ENCODE measurements around the gene ALPI. TPM values are rescaled to one million over a fixed set of nuclear protein-coding genes. Genes with fewer than 3 reads are reported as not detected.

The ALPI gene
- total and polyA plus RNA-seq, 10 of the 15 experiments (the other 5 are each of a cell fraction or from before 2014, with no cell fraction given): not detected

DNA sequence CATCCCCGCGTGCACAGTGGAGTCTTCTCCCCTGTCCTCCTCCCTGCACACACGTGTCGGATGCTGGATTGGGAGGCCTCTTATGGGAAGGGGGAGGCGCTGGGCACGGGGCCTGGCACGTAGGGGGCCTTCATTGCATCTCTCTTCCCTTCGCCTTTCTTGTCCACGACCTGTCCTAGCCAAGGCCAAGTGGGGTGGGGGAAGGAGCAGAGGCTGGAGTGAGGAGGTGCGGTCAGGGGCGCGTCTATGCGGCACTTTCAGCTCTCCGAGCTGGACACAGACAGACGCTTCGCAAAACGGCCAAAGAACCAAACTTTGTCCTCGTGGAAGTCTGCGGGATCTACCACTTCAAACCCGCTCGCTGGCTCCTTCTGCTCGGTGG is 35.9 kb upstream of the ALPI start:
- SMC1A ChIA-PET (ENCODE audit: uncharacterized antibody, unreplicated experiment): no interaction called here
- Histone ChIP-seq H3K27ac (ENCODE audit: control insufficient read depth, insufficient read depth) (no peak overlapping the region), H3K4me3 (no peak overlapping the region), H4K20me1 (ENCODE audit: control insufficient read depth, insufficient read depth) (no peaks in the 10 kb centered on the region), H3K79me2 (ENCODE audit: control insufficient read depth, insufficient read depth, low read length) (no peaks in the 10 kb centered on the region), H3K9ac (ENCODE audit: control insufficient read depth, insufficient read depth, low read length) (no peak overlapping the region), H3K4me1 (ENCODE audit: control insufficient read depth, insufficient read depth, low read length) (no peaks in the 10 kb centered on the region), H3K4me2 (ENCODE audit: control insufficient read depth, insufficient read depth) (no peak overlapping the region), H2AFZ (ENCODE audit: control insufficient read depth, low read depth, low read length) (no peak overlapping the region), H3K36me3 (ENCODE audit: control insufficient read depth in 2 of 2, insufficient read depth in 2 of 2, low read length in 1 of 2) (no peaks in the 10 kb centered on the region), H3K27me3 (replicated peaks in 1 of 2; ENCODE audit: control insufficient read depth in 2 of 2, insufficient read depth in 2 of 2, low read length in 1 of 2) (peaks cover 8% of the 10 kb centered on the region in 2 experiments; a peak in 3 of 4 replicates), H3K9me3 (replicated peaks; ENCODE audit: control insufficient read depth, insufficient read depth, low read length) (no peaks in the 10 kb centered on the region; the same call in 2 of the 3 replicates)
- TF ChIP-seq, protein P1, sequence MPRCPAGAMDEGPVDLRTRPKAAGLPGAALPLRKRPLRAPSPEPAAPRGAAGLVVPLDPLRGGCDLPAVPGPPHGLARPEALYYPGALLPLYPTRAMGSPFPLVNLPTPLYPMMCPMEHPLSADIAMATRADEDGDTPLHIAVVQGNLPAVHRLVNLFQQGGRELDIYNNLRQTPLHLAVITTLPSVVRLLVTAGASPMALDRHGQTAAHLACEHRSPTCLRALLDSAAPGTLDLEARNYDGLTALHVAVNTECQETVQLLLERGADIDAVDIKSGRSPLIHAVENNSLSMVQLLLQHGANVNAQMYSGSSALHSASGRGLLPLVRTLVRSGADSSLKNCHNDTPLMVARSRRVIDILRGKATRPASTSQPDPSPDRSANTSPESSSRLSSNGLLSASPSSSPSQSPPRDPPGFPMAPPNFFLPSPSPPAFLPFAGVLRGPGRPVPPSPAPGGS (IDR thresholded peaks at IDR 0.05; ENCODE audit: borderline replicate concordance, insufficient read depth, low read depth, low read length, poor library complexity, severe bottlenecking): no peak
- no peak for TF ChIP-seq RCOR1 (conservative IDR thresholded peaks at IDR 0.05; ENCODE audit: low read depth, low read length)
- TF ChIP-seq PAX5 (IDR thresholded peaks at IDR 0.05; ENCODE audit: borderline replicate concordance, low read depth, low read length): no peak
- TF ChIP-seq STAT1 (conservative IDR thresholded peaks at IDR 0.05): no peak
- TF ChIP-seq, protein P2, sequence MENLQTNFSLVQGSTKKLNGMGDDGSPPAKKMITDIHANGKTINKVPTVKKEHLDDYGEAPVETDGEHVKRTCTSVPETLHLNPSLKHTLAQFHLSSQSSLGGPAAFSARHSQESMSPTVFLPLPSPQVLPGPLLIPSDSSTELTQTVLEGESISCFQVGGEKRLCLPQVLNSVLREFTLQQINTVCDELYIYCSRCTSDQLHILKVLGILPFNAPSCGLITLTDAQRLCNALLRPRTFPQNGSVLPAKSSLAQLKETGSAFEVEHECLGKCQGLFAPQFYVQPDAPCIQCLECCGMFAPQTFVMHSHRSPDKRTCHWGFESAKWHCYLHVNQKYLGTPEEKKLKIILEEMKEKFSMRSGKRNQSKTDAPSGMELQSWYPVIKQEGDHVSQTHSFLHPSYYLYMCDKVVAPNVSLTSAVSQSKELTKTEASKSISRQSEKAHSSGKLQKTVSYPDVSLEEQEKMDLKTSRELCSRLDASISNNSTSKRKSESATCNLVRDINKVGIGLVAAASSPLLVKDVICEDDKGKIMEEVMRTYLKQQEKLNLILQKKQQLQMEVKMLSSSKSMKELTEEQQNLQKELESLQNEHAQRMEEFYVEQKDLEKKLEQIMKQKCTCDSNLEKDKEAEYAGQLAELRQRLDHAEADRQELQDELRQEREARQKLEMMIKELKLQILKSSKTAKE (IDR thresholded peaks at IDR 0.05; ENCODE audit: low read depth, poor library complexity, severe bottlenecking): no peak
- no peak for TF ChIP-seq CEBPZ (IDR thresholded peaks at IDR 0.05; ENCODE audit: low read depth, low read length)
- no peak for TF ChIP-seq HDAC6 (IDR thresholded peaks at IDR 0.05; ENCODE audit: unreplicated experiment)
- no peak for TF ChIP-seq CREB1 (IDR thresholded peaks at IDR 0.05; ENCODE audit: low read depth)
- TF ChIP-seq ZNF384 (IDR thresholded peaks at IDR 0.05; ENCODE audit: borderline replicate concordance, low read depth, low read length): no peak
- no peak for TF ChIP-seq KAT2A (conservative IDR thresholded peaks at IDR 0.05; ENCODE audit: control insufficient read depth, low read depth, low read length)
- no peak for TF ChIP-seq NFIC (IDR thresholded peaks at IDR 0.05; ENCODE audit: low read depth, low read length)
- CTCF ChIA-PET: no interaction called here
- FAIRE-seq: no peak
- 76% methylated on average over 19 of the region's 22 CpGs for WGBS (ENCODE audit: insufficient coverage, insufficient replicate concordance, low lambda C conversion rate, missing lambda C conversion rate)
- no TSS peak for BruUV-seq (replicated peaks)
- intact Hi-C loops (cut with micrococcal nuclease; ENCODE audit: unreplicated experiment) (no loop called here), in situ Hi-C loops (cut with MboI) (no loop called here)
- RAD21 ChIA-PET (ENCODE audit: unreplicated experiment): no interaction called here
- DNase-seq (ENCODE audit: low read depth, low spot score): no peak
- ATAC-seq: no peak
- POLR2A ChIA-PET: no interaction called here
